Activated naive CD4-positive, alpha-beta T cell (primary cell): ENCODE data around the gene RNF25.
A peak's percentile ranks its signal among the peaks of the same experiment; 100 is the strongest.
"Not testable (repeated sequence)": the region's sequence is repeated elsewhere in the genome, so short reads cannot be mapped to it uniquely, and the experiment has no call there.

Experiments used
- DNase-seq, 4 experiments: peaks; one replicate each; lab custom pipeline; 2025; lab: John Stamatoyannopoulos, UW

RNF25 gene

GRCh38 chr2:218671654-218672566 is at the start of gene RNF25, which contains the start of gene STK36:
Gene RNF25 (minus strand): TSS chr2:218672002. CDS start chr2:218671970, 32 bp downstream.
Gene STK36 (plus strand): TSS chr2:218672086. CDS start chr2:218672830, 744 bp downstream.
- DNase-seq: peak; percentile 55 to 75 (median 63)

DNA sequence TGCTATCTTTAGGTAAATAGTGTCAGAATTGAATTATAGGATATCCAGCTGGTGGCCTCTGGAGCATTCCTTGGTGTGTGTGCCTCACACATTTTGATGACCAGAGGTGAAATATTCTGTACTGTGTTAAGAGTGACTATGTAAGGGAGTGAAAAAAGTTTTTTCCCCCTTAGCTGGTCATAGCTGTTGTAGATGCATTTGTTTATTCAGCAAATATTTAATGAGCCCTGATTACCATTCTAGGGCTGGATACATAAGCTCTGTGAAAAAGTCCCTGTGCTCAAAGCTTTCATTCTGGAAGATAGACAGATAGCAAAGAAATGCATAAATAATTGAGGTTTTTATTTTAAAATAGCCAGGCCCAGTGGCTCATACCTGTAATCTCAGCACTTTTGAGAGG is 49.7 kb upstream of the RNF25 start:
- DNase-seq: no peak

DNA sequence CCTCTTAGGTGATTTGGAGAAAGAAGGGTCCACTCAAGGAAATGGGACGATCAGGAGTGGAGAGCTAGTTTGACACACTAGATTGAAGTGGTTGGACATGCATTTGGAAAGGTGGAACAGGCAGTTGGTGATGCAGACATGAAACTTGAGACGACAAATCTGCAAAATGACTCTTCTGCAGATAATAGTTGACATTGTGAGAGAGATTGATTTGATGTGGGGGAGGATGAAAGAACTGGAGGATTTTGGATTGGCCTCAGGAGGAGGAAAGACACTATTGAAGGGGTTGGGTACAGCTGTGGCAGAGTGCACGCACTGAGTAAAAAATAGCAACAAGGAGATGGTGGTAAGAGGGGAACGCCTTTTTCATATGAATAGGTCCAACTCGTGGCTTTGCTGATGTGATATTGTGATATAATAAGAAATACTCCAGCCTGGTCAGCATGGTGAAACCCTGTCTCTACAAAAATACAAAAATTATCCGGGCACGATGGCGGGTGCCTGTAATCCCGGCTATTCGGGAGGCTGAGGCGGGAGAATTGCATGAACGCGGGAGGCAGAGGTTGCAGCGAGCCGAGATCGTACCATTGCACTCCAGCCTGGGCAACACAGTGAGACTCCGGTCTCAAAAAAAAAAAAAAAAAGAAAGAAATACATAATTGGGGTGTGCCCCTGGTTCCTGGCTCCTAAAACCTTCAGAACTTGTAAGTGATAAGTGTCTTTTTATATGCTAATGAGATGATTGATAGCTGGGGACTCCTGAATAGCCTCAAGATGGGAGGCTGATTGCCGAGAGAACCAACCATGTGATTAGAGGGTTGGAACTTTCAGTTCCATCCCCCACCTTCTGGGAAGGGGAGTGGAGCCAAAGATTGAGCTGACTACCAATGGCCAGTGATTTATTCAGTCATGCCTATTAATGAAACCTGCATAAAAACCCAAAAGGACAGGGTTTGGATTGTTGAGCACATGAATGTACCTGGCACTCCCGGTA is 48.5 kb upstream of the RNF25 start:
- DNase-seq: no peak

DNA sequence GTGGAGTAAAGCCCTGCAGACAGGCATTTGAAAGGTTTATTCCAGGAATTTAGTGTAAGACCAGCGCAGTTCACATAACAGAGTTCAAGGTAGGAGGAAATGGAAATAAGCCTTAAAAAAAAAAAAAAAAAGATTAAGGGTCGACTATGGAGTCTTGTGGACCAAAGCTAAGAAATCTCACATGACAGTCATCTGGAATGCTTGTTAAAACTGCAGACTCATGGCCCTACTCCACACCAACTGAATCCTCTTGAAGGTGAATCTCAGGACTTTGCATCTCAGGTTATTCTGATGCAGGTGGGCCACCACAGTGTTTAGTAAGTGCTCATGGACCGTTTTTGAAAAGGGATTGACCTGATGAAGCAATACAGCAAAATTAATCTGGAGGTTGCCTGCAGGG is 47.7 kb upstream of the RNF25 start:
- DNase-seq: no peak

DNA sequence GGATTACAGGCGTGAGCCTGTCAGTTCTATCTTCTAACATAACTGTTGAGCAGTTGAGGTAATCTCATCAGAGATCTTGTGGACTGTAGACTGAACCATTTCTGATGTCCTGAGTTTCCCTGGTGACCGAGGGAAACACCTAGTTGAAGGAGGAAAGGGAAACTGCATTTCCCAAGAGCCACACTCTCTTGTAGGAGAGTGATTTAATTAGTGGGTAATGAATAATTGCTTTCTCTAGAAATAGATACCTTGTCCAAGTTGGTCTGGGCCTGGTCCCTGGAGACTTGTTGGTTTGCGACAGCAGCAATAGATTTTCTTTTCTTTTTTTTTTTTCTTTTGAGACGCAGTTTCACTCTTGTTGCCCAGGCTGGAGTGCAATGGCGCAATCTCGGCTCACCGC is 46.3 kb upstream of the RNF25 start:
- no peak for DNase-seq

GRCh38 chr2:218717262-218717661 is 45.5 kb upstream of the RNF25 start:
- no peak for DNase-seq

DNA sequence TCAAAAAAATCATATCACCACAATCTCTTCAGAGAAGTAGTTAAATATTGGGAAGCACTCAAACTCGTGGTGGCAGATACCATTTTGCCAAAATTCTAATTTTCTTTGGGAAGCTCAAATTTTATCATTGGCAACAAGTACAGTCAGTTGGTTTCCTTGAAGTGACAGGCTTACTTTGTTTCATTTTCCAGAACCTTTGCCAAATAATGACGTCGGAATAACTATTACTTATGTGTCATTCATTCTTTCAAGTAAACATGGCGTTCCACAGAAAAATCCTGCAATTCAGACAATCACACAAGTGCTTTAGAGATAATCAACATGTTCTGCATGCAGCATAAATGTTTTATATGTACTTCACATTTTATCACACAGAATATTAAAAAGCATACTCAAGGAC is 44.3 kb upstream of the RNF25 start:
- DNase-seq: no peak

GRCh38 chr2:218713922-218714321 is 42.1 kb upstream of the RNF25 start:
- no peak for DNase-seq

- DNase-seq: no peak
These were observed 39.7 kb upstream of the RNF25 start for GRCh38 chr2:218711550-218711929.

DNA sequence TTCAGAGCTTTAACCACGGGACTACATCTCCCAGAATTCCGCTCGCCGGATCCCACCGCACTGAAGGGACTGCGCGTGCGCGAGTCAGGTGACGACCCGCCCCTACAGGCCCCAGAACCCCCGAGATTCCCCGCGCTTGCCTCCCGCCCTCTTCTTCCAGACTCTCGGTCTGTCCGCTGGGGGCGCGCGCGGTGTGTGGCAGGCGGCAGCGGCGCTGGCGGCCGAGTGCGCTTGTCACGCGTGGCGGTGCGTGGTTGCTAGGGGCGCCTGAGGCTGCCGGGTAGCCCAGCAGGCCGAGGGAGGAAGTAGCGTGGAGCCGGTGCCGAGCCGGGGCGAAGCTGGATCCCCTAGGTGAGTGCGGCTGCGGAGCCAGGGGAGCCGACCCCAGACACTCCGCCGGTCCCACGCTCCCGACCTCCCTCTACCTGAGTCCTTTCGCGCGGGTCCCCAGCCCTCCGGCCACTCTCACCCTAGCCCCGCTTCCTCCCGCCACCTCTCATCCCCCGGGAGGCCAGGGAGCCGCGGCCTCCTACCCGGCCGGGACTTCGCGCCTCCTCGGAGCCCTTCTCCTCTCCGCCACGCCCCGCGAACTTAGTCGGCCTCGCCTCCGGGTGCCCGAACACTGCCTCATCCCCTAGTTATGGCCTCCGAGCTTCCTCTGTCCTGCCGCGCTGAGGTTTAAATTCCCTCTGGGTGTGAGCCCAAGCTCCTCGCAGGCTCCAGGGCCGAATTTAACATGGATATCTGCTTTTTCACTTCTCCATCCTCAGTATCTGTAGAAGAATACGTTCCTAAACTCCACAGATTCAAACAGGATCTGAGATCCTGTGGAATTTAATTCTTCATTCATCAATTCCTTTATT is 39.1 kb upstream of the RNF25 start, which contains the start of gene TTLL4:
Gene TTLL4, plus strand, starts transcription at position 149 of the 863 bp plus-strand sequence. CDS start 26,842 bp downstream, outside the sequence.
- peak; percentile 96 to 98 (median 97) for DNase-seq

GRCh38 chr2:218710334-218710686 is 38.5 kb upstream of the RNF25 start:
- DNase-seq: no peak

DNA sequence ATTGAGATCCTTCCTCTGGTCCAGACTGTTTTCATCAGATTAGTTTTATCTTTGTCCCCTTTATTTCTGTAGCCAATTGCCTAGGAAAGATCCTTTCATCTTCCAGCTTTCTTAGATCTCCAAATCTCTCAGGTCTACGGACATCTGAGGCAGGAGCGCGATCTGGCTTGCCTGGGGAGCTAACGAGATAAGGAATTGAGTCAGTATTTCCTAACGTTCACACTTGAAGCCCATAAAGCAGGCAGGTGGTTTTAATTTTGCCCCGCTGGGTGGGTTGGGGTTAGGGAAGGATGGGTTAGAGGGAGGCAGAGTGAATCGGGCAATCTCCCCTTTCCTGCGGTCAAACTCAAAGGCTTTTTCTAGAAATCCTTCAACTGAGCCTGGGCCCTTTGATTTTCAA is 38.1 kb upstream of the RNF25 start:
- DNase-seq: no peak

DNA sequence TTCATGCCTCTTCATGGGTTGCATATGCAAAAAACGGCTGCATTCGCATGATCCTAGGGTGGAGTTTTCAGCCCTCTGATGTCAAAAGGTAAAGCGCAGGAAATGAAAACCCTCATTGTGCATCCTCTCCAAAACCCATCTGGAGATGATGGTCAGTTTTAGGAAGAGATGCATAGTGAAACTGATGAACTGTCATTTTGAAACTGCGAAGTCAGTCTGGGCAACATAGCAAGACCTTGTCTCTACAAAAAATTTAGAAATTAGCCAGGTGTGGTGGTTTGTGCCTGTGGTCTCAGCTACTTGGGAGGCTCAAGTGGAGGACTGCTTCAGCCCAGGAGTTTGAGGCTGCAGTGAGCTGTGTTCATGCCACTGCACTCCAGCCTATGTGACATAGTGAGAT is 36.3 kb upstream of the RNF25 start:
- no peak for DNase-seq

DNA sequence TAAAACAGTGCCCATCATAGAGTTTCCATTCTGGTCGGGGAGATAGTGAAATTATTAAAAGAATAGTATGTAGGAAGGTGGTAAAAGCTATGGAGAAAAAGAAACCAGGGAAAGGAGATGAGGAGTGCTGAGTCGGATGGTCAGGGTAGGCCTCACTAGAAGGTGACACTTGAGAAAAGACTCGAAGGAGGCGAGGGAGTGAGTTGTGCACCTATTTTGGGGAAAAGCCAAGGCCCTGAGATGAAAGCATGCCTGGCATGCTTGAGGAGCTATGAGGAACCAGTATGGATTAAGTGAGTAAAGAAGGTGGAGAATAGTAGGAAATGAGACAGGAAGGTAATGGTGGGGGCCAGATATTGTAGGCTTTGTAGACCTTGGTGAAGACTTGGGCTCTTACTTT is 31.5 kb upstream of the RNF25 start:
- DNase-seq: no peak

DNA sequence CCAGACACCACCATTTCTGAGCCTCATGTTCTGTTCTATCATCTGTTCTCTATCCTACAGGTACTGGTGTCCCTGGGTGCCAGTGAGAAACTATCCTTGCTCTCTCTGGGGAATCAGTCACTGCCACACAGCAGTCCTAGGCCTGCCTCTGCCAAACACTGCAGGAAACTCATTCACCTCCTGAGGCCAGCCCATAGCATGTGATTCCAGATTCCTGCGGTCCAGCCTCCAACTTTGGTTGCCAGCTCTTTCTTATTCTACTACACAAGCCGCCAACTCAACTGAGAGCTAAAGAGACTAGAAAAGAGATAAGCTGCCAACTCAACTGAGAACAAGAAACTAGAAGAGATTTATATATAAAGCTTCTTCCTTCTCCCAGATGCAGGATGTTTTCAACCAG is 30.0 kb upstream of the RNF25 start:
- no peak for DNase-seq

GRCh38 chr2:218698885-218699284 is 27.1 kb upstream of the RNF25 start:
- DNase-seq: no peak

DNA sequence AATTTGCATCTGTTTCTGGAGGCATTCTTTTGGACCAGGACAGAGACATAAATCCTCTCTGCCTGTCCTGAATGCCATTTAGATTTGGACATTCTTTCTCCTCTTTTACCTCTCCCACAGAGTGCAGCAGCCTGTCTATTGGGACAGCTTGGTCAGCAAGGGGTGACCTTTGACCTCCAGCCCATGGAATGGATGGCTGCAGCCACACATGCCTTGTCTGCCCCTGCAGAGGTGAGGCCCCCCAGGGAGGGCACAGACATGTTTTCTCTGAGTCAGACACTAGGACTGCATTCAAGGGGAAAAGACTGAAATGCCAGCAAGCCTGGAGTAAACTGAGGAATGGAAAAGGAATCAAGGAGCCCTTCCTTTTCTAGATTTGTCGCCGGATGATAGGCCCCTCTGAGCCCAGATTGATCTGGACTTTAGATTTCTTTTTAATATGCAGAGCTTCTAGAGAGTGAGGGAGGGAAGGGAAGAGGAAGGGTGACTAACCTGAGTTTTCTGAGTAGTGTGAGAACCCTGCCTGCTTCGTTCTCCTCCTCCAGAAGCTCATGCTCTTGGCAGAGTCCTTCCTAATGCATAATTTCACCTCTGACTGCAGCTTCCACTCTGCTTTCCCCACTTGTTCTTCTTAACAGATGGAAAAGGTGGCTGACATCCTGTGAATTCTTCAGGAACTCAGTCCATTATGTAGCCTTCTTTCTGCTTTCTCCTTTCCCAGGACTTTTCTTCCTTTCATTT is 22.8 kb upstream of the RNF25 start:
- no peak for DNase-seq

DNA sequence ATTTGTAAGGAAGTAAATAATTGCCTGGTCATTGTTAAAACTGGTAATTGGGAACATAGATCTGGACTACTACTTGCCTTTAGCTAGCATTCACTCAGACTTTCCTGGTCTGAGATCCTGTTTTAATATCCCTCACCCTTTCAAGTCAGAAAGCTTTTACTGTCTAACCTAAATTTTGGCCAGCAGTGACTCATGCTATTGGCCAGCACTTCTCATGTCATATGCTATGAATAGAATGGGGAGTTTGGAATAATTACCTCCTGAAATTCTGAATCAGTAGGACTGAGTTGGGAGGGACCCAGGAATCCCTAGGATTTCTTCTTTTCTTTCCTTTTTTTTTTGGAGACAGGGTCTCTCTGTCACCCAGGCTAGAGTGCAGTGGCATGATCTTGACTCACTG is 19.4 kb upstream of the RNF25 start:
- DNase-seq: no peak

DNA sequence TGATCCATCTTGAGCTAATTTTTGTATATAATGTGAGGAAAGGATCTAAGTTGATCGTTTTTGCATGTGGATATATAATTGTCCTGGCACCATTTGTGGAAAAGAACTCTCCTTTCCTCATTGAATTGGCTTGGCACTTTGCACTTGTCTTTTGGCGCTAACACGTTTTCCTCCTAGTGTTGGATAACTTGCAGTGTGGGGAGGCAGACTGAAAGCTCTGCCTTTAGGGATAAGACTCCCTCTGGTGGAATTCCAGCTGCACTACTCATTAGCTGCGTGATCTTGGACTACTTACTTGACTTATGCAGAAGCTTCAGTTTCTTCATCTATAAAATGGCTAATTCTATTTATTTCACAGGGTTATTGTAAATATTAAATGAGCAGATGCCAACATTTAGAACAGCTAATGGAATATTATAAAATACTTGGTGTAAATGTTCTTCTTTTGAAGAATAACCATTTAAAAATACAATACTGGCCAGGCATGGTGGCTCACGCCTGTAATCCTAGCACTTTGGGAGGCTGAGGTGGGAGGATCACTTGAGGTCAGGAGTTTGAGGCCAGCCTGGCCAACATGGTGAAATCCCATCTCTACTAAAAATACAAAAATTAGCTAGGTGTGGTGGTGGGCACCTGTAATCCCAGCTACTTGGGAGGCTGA is 15.7 kb upstream of the RNF25 start:
- not testable (repeated sequence) for DNase-seq

- DNase-seq: no peak
These were observed 8.3 kb upstream of the RNF25 start for GRCh38 chr2:218680061-218680460.
